PC-9 (cell line): ENCODE results near the gene VRK1.

ENCODE experiments used
- EZH2 ChIP-seq: fragments of 200-600 bp; sonication (generic); IDR thresholded peaks from 2 replicates; pipeline ENCODE4 v1.8.0; 2017; ENCODE audit warnings: antibody characterized with exemption, low read depth
- TF ChIP-seq, protein P1 (sequence below): fragments of 200-600 bp; sonication (generic); conservative IDR thresholded peaks from 2 replicates; pipeline ENCODE4 v1.6.1; 2017; ENCODE audit warnings: mixed run types, antibody characterized with exemption, mild to moderate bottlenecking, moderate library complexity

DNA sequence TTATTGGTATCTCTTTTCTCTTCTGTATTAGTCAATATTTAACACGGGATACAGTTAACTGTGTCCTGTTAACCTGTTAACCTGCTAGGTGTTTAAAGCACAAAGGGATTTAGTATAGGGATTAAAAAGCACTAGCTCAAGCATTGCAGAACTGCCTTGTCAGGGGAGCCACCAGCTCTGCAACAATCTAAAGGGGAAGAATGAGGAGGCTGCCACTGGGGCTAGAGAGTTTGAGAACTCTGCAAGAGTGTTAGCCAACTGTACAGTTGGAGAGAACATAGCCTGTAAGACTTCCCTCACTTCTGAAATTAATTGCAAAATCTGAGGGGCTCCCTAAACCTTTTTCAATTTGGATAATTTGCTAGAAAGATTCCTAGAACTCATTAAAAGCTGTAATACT is 6.5 kb upstream of the VRK1 start:
- no peak for TF ChIP-seq EZH2
- TF ChIP-seq, protein P1, sequence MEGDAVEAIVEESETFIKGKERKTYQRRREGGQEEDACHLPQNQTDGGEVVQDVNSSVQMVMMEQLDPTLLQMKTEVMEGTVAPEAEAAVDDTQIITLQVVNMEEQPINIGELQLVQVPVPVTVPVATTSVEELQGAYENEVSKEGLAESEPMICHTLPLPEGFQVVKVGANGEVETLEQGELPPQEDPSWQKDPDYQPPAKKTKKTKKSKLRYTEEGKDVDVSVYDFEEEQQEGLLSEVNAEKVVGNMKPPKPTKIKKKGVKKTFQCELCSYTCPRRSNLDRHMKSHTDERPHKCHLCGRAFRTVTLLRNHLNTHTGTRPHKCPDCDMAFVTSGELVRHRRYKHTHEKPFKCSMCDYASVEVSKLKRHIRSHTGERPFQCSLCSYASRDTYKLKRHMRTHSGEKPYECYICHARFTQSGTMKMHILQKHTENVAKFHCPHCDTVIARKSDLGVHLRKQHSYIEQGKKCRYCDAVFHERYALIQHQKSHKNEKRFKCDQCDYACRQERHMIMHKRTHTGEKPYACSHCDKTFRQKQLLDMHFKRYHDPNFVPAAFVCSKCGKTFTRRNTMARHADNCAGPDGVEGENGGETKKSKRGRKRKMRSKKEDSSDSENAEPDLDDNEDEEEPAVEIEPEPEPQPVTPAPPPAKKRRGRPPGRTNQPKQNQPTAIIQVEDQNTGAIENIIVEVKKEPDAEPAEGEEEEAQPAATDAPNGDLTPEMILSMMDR: no peak
